GM12891 (cell line): ENCODE data around the gene BRF1.

Experiments
- DNase-seq: peaks from one replicate; pipeline ENCODE4 v3.0.0; 2011; ENCODE audit warnings: low spot score; ENCODE audit not compliant: insufficient read length
- FAIRE-seq: peaks from 2 replicates; lab custom pipeline; 2011; peaks lifted over from hg19 to GRCh38; lab: Jason Lieb, UNC
- PAX5 ChIP-seq: IDR thresholded peaks from 2 replicates; pipeline ENCODE4 v1.6.1; 2011; ENCODE audit warnings: low read length, moderate library complexity, mild to moderate bottlenecking; ENCODE audit not compliant: insufficient read depth, severe bottlenecking
- POLR2A ChIP-seq: IDR thresholded peaks from 2 replicates; pipeline ENCODE4 v1.6.1; 2011; ENCODE audit warnings: low read depth, low read length, control low read depth
- POLR2AphosphoS5 ChIP-seq: IDR thresholded peaks from 2 replicates; pipeline ENCODE4 v1.6.1; 2011; ENCODE audit warnings: low read depth, low read length, control low read depth
- POU2F2 ChIP-seq: IDR thresholded peaks from 2 replicates; pipeline ENCODE4 v1.6.1; 2011; ENCODE audit warnings: low read depth, mild to moderate bottlenecking, control low read depth, low read length, moderate library complexity
- SPI1 ChIP-seq: IDR thresholded peaks from 2 replicates; pipeline ENCODE4 v1.6.1; 2011; ENCODE audit warnings: low read depth, low read length, control low read depth
- TAF1 ChIP-seq: IDR thresholded peaks from 2 replicates; pipeline ENCODE4 v1.6.1; 2011; ENCODE audit warnings: low read depth, low read length, control low read depth

BRF1 gene

DNA sequence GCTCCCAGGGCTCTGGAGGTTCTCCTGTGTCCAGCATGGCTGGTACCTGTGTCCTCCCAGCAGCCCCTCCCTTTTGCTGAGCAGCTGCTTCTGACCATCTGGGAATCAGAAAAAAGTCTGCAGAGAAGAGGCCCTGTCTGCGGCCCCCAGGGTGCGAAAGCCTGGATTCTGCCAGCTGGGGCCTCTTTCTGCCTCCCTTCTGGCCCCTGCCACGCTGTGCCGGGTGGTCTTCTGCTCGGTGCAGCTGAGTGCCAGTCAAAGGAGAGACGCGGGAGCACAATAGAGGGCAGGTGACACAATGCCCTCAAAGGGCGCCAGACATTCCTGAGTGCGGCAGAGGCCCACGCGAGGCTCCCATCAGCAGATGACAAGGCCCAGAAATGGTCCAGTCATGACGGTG lies 39.8 kb downstream of the BRF1 start:
- FAIRE-seq (no peak), DNase-seq (no peak)
- no peak for TF ChIP-seq SPI1
- TF ChIP-seq PAX5, result no peak
- TF ChIP-seq POLR2A, result no peak
- TF ChIP-seq TAF1, result no peak
- no peak for TF ChIP-seq POLR2AphosphoS5
- TF ChIP-seq POU2F2, result no peak

DNA sequence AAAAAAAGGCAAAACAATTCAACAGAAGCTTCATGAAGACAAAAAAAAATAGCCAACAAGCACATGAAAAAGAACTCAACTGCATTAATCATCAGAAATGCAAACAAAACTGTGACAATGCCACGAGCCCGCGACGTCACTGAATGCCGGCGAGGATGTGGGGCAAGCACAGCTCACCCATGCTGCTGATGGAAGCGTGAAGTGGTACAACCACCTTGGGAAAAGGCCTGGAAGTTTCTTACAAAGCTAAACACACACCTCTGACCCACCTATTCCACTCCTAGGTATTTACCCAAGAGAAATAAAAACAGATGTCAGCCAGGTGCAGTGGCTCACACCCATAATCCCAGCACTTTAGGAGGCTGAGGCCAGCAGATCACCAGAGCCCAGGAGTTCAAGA lies 42.0 kb downstream of the BRF1 start:
- DNase-seq (no peak), FAIRE-seq (no peak)
- TF ChIP-seq SPI1 (no peak), POLR2A (no peak), PAX5 (no peak), POLR2AphosphoS5 (no peak)

DNA sequence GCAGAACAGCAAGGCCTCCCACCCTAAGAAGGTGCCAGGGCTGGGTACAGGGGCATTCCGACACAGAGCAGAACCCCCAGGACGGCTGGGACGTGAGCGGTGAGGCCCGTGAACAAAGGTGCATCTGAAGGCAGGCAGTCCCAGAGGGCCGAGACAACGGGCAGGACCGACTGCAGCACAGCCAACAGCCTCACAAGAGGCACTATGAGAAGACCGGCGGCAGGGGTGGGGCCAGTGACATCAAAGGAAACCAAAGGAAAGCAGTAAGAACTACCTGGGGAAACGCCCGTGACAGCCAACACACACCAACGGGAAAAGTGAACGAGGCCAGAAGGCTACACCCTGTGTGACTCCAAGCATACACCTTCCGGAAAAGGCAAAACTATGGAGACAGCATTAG lies 43.3 kb downstream of the BRF1 start:
- TF ChIP-seq PAX5, result no peak
- TF ChIP-seq SPI1, result no peak
- FAIRE-seq (no peak), DNase-seq (no peak)

DNA sequence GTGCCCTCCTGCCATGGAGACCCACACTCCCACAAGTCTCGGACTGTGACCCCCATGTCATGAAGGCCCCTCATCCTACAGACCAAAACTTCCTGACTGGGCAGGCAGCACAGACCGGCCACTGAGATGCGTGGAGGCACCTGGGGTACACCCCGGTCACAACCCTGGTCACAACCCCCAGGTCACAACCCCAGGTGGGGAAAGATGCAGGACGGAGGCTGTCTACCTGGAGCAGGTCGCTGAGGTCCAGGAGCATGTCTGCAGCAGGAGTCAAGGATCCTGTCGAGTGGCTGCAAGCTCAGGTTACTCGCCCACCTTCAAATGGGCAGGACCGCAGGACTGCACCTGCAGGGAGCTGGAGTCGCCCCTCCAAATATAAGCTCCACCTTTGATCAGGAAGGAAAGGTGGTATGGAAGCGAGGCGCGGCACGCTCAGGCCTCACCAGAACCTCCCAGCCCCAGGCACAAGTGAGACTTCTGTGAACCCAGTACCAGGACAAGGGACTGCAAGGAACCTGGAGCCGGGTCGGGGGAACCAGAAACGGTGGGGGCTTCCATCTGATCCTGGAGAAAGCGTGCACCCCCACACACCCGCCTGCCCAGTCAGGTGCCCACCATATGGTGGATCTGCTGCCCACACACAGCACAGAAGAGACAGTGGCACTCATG lies 44.4 kb downstream of the BRF1 start:
- FAIRE-seq (no peak), DNase-seq (no peak)

DNA sequence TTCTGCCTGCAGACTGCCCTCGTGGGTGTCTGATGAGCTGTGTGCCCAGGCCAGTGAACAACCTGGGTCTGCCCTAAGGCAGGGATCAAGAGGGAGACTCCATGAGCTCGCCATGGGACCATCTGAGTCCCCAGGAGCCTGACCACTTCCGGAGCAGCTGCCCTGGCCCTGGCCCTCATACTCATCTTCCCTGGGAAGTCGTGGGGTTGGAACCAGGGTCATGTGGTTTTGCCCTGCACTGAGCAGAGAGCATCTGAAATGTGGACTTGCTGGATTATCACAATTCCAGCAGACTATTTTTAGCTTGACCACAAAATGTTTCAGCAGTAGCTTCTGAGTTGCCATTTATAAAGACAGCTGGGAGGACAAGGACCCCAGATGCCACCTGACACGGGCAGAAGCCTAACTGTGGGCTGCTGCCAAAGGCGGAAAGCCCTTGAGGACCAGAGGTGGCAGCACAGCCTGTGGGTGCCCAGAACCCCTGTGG lies 45.7 kb downstream of the BRF1 start:
- TF ChIP-seq POLR2A, result no peak
- DNase-seq (no peak), FAIRE-seq (peak; percentile 5)

More for the DNA sequence above, 44.4 kb downstream of the BRF1 start:
- TF ChIP-seq SPI1, result no peak
- no peak for TF ChIP-seq PAX5
- no peak for TF ChIP-seq POLR2A
- TF ChIP-seq POU2F2, result no peak
- TF ChIP-seq POLR2AphosphoS5, result no peak
- no peak for TF ChIP-seq TAF1

DNA sequence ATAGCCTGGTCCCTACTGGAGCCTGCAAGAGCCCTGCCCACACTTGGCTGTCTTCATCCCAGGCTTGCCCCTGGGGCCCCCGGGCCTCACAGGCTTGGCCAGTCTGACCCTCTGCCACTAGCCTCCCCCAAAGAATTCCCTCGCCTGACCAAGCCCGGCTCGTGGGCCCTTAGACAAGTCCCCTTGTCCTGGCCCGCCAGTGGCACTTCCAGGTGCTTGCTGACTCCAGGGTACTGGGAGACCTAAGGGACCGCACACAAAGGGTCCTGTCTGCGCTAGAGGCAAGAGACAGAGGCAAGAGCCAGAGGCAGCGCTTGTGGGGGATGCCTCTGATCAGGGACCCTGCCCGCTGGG lies 47.5 kb downstream of the BRF1 start:
- FAIRE-seq (no peak), DNase-seq (no peak)
- TF ChIP-seq POLR2AphosphoS5 (no peak), PAX5 (no peak), POU2F2 (no peak), SPI1 (no peak), POLR2A (no peak), TAF1 (no peak)

DNA sequence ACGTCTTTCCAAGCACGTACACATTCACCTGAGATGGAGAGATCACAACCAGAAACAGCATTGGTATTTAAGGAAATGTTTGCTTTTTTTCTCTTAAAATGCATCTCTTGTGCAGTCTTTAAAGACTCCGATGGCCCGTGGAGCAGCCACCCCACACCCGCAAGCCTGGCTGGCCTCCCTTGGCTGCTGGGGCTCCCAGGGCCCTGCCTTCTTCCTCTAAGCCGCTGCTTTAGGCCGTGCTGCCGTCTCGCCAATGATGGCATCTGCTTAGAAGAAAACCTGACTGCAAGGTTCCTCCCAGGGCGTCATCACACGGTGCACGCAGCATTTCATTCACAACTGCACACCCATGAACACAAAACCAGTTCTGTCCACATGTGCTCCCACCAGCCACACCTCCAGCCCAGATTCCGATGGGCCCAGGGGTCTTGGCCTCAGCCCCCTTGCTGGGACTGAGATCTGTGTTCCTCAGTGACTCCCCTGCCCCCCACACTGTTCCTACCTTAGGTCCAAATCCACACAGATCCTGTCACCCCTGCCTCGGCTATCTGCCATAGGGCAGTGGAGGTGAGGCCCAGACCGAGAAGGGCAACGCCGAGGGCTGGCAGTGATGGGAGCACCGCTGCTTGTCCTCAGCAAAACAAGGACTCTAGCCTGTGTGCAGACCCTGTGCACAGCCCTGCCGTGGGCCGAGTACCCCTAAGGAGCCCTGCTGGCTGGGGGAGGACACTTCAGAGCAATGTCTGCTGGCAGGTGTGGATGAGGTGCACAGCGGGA lies 48.1 kb downstream of the BRF1 start:
- TF ChIP-seq SPI1 (no peak), POLR2AphosphoS5 (no peak), TAF1 (no peak), POLR2A (no peak)
- no peak for DNase-seq
- no peak for FAIRE-seq

DNA sequence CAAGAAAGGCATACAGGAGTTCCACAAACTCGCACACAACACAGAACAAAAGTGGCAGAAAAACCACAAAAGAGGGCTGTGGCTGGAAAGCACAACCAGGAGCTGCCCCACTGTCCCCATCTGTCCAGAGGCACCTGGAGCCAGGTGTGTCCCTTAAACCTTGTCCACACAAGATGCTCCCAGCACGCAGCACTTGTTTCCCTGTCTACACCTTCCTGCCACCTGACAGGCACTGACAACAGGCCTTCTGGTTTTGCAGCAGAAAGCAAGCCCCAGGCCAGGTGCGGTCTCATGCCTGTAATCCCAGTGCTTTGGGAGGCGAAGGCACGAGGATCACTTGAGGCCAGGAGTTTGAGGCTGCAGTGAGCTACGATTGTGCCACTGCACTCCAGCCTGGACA lies 48.9 kb downstream of the BRF1 start:
- no peak for FAIRE-seq
- no peak for TF ChIP-seq SPI1
- TF ChIP-seq POLR2A, result no peak
- TF ChIP-seq PAX5, result no peak
- no peak for TF ChIP-seq POLR2AphosphoS5
- no peak for TF ChIP-seq TAF1
- TF ChIP-seq POU2F2, result no peak
- no peak for DNase-seq

DNA sequence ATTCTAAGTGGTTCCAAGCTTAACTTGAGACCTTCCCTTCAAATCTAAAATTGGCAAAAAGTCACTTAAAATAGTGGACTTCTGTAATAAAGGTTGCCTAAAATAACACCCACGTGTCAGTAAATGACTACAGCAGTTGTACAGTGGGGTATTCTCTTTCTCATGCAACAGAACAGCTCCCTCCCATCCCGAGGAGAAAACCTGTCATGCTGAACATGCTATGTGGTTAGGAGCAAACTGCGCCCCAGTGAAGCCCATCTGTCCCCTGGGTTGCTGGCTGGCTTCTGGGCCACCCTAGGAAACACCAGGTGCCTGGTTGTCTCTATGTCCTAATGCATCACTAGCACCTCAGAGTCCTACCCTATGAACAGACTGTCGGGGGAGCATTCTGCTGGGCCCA lies 49.8 kb downstream of the BRF1 start:
- TF ChIP-seq POU2F2 (no peak), SPI1 (no peak), POLR2A (no peak), PAX5 (no peak), POLR2AphosphoS5 (no peak), TAF1 (no peak)
- no peak for FAIRE-seq
- no peak for DNase-seq

DNA sequence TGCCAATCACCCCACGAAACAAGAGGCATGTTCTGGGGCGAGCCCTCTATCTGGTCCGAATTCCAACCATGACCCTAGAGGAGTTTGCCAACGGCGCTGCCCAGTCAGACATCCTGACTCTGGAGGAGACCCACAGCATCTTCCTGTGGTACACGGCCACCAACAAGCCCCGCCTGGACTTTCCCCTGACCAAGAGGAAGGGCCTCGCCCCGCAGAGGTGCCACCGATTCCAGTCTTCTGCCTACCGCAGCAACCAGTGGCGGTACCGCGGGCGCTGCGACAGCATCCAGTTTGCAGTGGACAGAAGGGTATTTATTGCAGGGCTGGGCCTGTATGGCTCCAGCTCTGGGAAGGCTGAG lies 50.8 kb downstream of the BRF1 start:
- DNase-seq (no peak), FAIRE-seq (no peak)
- TF ChIP-seq TAF1, result no peak
- no peak for TF ChIP-seq POLR2A
- no peak for TF ChIP-seq POLR2AphosphoS5
- no peak for TF ChIP-seq PAX5
